ENCODE measurements around the gene SRP9. TPM values are rescaled to one million over a fixed set of nuclear protein-coding genes. Genes with fewer than 3 reads are reported as not detected.
A peak's percentile ranks its signal among the peaks of the same experiment; 100 is the strongest.

SRP9 gene
- total RNA-seq, 1 donor from 2014 or later: 480 TPM

DNA sequence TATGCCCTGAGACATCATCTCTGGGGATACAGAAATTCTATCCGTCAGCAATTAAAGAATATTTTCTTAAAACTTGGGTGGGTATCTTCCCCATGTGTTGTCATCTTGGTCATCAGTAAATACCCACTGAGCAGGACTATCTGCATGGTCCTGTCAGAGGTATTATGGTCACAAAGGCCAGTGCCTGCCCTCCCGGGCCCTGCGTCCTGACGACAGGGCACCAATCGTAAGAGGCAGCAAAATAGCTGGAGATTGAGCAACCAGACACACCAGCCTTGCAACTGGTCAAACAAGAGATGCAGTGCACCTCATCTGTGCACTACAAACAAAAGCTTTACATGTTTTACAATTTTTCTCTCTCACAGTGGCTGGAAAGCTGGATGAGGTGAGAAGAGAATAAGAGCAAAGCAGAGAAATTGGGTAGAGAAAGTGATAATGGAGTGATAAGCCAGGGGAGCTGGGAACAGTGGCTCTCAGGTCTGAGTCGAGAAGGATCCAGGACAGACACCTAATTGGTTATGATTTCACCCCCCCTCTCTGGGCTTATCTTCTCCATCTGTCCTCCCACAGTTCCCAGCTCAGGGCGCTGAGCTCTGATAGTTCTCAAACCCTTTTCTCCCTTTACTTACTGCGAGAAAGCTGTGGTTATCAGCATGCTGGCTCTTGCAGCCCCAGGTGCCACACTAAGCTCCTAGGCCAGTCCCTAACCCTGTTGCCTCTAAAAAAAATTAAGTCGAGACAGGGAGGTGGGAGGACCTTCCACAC, 8.8 kb upstream of the SRP9 start:
- no peaks in the 10 kb centered on the region for H3K36me3 Mint-ChIP-seq (ENCODE audit: low read depth)
- no peak for DNase-seq (ENCODE audit: low read depth, low spot score)
- H3K4me3 Mint-ChIP-seq: no peak overlapping the region
- no peaks in the 10 kb centered on the region for H3K27me3 Mint-ChIP-seq (ENCODE audit: low read depth)
- no peak overlapping the region for H3K27ac Mint-ChIP-seq (ENCODE audit: unreplicated experiment)
- H3K4me1 Mint-ChIP-seq: peaks cover 54% of the 10 kb centered on the region
- no peaks in the 10 kb centered on the region for H3K9me3 Mint-ChIP-seq
- TF ChIP-seq, protein P1, sequence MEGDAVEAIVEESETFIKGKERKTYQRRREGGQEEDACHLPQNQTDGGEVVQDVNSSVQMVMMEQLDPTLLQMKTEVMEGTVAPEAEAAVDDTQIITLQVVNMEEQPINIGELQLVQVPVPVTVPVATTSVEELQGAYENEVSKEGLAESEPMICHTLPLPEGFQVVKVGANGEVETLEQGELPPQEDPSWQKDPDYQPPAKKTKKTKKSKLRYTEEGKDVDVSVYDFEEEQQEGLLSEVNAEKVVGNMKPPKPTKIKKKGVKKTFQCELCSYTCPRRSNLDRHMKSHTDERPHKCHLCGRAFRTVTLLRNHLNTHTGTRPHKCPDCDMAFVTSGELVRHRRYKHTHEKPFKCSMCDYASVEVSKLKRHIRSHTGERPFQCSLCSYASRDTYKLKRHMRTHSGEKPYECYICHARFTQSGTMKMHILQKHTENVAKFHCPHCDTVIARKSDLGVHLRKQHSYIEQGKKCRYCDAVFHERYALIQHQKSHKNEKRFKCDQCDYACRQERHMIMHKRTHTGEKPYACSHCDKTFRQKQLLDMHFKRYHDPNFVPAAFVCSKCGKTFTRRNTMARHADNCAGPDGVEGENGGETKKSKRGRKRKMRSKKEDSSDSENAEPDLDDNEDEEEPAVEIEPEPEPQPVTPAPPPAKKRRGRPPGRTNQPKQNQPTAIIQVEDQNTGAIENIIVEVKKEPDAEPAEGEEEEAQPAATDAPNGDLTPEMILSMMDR (conservative IDR thresholded peaks at IDR 0.05): no peak

DNA sequence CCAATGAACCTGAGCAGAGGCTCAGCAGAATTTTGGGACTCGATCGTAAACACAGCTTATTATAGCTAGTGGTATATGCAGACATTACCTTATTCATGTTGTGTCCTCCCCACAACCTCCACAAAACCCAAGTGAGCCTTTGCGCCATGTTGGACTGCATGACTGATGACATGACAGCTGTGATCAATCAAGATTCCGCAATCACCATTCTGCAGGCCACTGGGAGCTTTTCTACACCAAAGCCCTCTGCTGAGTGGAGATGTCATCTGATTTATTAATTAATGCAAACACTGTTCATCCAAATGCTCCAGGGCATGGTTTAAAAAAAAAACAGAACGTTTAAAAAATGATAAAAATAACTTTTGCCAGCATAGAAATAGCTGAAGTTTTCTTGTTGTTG, 7.9 kb upstream of the SRP9 start:
- Mint-ChIP-seq H3K9me3 (no peaks in the 10 kb centered on the region), H3K27me3 (ENCODE audit: low read depth) (no peaks in the 10 kb centered on the region), H3K27ac (ENCODE audit: unreplicated experiment) (no peak overlapping the region), H3K4me1 (peaks cover 54% of the 10 kb centered on the region), H3K36me3 (ENCODE audit: low read depth) (no peaks in the 10 kb centered on the region), H3K4me3 (peak overlapping the region; percentile 14)
- DNase-seq (ENCODE audit: low read depth, low spot score): no peak
- TF ChIP-seq, protein P1 (conservative IDR thresholded peaks at IDR 0.05): no peak

DNA sequence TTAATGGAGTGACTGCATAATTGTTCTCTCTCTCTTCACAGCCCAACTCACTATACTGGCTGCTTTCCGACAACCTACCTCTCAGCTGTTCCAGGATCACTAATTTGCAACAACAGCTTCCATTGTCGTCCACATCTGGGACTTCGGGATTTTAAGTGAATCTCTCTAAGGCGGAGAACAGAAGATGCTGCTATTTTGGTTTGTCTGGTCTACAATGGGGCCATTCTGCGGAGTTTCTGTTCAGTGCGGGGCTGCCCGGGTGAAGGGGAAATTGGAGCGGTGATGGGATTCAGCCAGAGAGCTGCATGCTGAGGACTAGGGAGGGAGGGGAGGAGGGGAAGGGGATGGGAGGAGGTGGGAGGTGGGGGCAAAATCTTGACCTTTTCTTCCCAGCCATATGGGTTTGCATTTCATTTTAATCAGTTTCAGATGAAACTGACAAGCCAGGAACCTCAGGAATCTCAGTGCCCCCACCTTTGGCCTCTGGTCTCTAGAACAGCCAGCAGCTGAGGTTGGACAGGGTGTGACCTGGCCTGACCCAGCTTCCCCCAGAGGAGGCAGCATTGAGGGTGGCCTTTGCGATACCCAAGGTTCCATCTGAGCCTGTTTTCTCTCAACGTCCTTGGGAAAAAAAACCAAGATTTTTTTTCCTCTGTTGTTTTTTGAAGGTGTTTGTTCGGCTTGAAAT, 6.9 kb upstream of the SRP9 start:
- Mint-ChIP-seq H3K9me3 (no peaks in the 10 kb centered on the region), H3K4me3 (peak overlapping the region; percentile 54), H3K27ac (ENCODE audit: unreplicated experiment) (no peak overlapping the region), H3K27me3 (ENCODE audit: low read depth) (no peaks in the 10 kb centered on the region), H3K36me3 (ENCODE audit: low read depth) (no peaks in the 10 kb centered on the region), H3K4me1 (peaks cover 58% of the 10 kb centered on the region)
- TF ChIP-seq, protein P1 (conservative IDR thresholded peaks at IDR 0.05): no peak
- no peak for DNase-seq (ENCODE audit: low read depth, low spot score)

DNA sequence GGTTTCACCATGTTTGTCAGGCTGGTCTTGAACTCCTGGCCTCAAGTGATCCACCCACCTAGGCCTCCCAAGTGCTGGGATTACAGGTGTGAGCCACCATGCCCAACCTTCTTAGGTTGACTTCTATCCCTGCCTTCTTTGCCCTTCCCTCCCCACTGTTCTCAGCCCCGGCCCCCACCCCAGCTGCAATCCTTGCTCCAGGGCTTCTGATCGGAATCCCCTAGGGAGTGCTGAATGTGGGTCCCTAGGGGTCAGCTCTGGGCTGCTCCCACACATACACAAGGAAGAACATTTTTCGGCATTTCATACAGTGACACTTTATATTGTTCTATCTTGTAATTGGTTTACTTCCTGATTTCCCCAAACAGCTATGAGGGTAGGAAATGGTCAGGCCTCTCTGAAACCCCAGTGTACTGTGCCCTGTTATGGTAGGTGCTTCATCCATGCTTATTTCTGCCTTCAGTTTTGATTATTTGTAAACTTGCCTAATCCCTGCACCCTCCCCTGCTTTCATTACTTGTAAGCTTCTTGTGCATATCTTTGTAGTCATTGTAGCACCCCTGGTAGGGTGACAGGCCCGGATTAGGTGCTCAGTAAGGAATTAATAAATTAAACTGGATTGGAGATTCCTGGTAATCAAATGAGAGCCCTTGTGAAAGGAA, 5.8 kb upstream of the SRP9 start:
- TF ChIP-seq, protein P1 (conservative IDR thresholded peaks at IDR 0.05): no peak
- Mint-ChIP-seq H3K27me3 (ENCODE audit: low read depth) (no peaks in the 10 kb centered on the region), H3K4me1 (peaks cover 56% of the 10 kb centered on the region), H3K4me3 (peak overlapping the region; percentile 24), H3K27ac (ENCODE audit: unreplicated experiment) (no peak overlapping the region), H3K36me3 (ENCODE audit: low read depth) (no peaks in the 10 kb centered on the region), H3K9me3 (no peaks in the 10 kb centered on the region)
- DNase-seq (ENCODE audit: low read depth, low spot score): no peak

DNA sequence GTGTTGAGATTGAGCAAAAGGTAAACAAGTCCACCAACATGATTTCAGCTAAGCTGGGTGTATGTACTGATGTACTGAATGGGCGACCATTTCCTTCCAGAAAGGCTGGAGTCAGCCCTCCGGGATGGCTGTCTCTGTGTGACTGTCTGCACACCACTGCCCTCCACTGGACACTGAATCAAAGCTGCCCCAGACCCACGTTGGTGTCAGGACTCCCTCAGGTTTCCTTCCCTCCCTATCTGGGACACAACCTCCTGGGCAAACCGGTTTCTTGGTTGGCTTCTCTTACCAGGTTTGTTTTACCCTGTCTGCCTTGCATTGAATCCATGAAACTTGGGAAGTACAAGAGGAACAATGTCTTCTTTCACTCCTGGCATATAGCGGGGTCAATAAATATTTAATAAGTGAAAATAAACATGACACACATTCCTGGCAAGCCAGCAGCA, 5.3 kb upstream of the SRP9 start:
- TF ChIP-seq, protein P1 (conservative IDR thresholded peaks at IDR 0.05): peak; percentile 91
- no peaks in the 10 kb centered on the region for H3K27me3 Mint-ChIP-seq (ENCODE audit: low read depth)
- H3K36me3 Mint-ChIP-seq (ENCODE audit: low read depth): no peaks in the 10 kb centered on the region
- H3K4me3 Mint-ChIP-seq: peak overlapping the region; percentile 24
- H3K27ac Mint-ChIP-seq (ENCODE audit: unreplicated experiment): no peak overlapping the region
- H3K9me3 Mint-ChIP-seq: no peaks in the 10 kb centered on the region
- peaks cover 51% of the 10 kb centered on the region for H3K4me1 Mint-ChIP-seq
- DNase-seq (ENCODE audit: low read depth, low spot score): peak; percentile 78
